HG02798 (cell line): ENCODE measurements around the gene FRRS1L.

Experiments used
- ATAC-seq: cut with Tn5 transposase; IDR thresholded peaks from one replicate; pipeline ENCODE4 v1.9.1; 2021; ENCODE audit warnings: mild to moderate bottlenecking; ENCODE audit not compliant: unreplicated experiment, poor library complexity

FRRS1L gene

GRCh38 chr9:109113254-109113653 is 53.8 kb downstream of the FRRS1L start:
- ATAC-seq = no peak

GRCh38 chr9:109110329-109111021 is 56.6 kb downstream of the FRRS1L start:
- peak; percentile 76 for ATAC-seq

GRCh38 chr9:109109967-109110328 is 57.1 kb downstream of the FRRS1L start:
- no peak for ATAC-seq

- no peak for ATAC-seq
Observed at GRCh38 chr9:109108318-109108717, 58.7 kb downstream of the FRRS1L start.

GRCh38 chr9:109107402-109108240 is 59.4 kb downstream of the FRRS1L start:
- no peak for ATAC-seq

GRCh38 chr9:109101810-109102209 is 65.2 kb downstream of the FRRS1L start:
- peak; percentile 72 for ATAC-seq

GRCh38 chr9:109101202-109101595 is 65.8 kb downstream of the FRRS1L start:
- no peak for ATAC-seq

GRCh38 chr9:109100543-109101201 is 66.4 kb downstream of the FRRS1L start:
- no peak for ATAC-seq

- ATAC-seq = no peak
Observed at GRCh38 chr9:109098960-109099308, 68.1 kb downstream of the FRRS1L start.

GRCh38 chr9:109098171-109098959 is 68.7 kb downstream of the FRRS1L start:
- peak; percentile 34 for ATAC-seq

GRCh38 chr9:109097146-109097545 is 69.9 kb downstream of the FRRS1L start:
- no peak for ATAC-seq

GRCh38 chr9:109095321-109095720 is 71.7 kb downstream of the FRRS1L start:
- ATAC-seq = no peak

- ATAC-seq = no peak
Observed at GRCh38 chr9:109094268-109094667, 72.8 kb downstream of the FRRS1L start.

GRCh38 chr9:109092587-109092986 is 74.5 kb downstream of the FRRS1L start:
- no peak for ATAC-seq

- ATAC-seq = no peak
Observed at GRCh38 chr9:109092051-109092580, 74.9 kb downstream of the FRRS1L start.

GRCh38 chr9:109088221-109088620 is 78.8 kb downstream of the FRRS1L start:
- no peak for ATAC-seq

GRCh38 chr9:109087795-109088194 is 79.3 kb downstream of the FRRS1L start:
- ATAC-seq = no peak

- ATAC-seq = peak; percentile 84
Observed at GRCh38 chr9:109086221-109086620, 80.8 kb downstream of the FRRS1L start.

- ATAC-seq = no peak
Observed at GRCh38 chr9:109085510-109085909, 81.5 kb downstream of the FRRS1L start.

- no peak for ATAC-seq
Observed at GRCh38 chr9:109083813-109084405, 83.1 kb downstream of the FRRS1L start.
